H9 (cell line): Measurements from ENCODE around the gene RBM4B. TPM values are rescaled to one million over a fixed set of nuclear protein-coding genes. Genes with fewer than 3 reads are reported as not detected.

Experiments used
- DNase-seq: peaks from one replicate; pipeline ENCODE4 v3.0.0-alpha.2; 2017
- H2AFZ ChIP-seq: one replicate; pipeline ENCODE4 v1.6.1; 2013; ENCODE audit warnings: mild to moderate bottlenecking, low read length, control low read depth, moderate library complexity
- H2AK5ac ChIP-seq: 2 replicates; pipeline ENCODE4 v1.6.1; 2013; ENCODE audit warnings: low read length, control low read depth, mixed read lengths; ENCODE audit not compliant: insufficient read length
- H2BK120ac ChIP-seq: one replicate; pipeline ENCODE4 v1.6.1; 2013; ENCODE audit warnings: low read depth, mild to moderate bottlenecking, low read length, control low read depth, inconsistent platforms; ENCODE audit not compliant: poor library complexity, severe bottlenecking
- H2BK12ac ChIP-seq: 2 replicates; pipeline ENCODE4 v1.6.1; 2013; ENCODE audit warnings: low read length, control low read depth, mixed read lengths, low read depth; ENCODE audit not compliant: insufficient read length
- H2BK15ac ChIP-seq: 2 replicates; pipeline ENCODE4 v1.6.1; 2013; ENCODE audit warnings: low read depth, low read length, control low read depth
- H2BK20ac ChIP-seq: one replicate; pipeline ENCODE4 v1.6.1; 2013; ENCODE audit warnings: low read depth, mild to moderate bottlenecking, low read length, control low read depth, inconsistent platforms; ENCODE audit not compliant: poor library complexity, severe bottlenecking
- H2BK5ac ChIP-seq: 2 replicates; pipeline ENCODE4 v1.6.1; 2013; ENCODE audit warnings: low read length, control low read depth, mixed read lengths; ENCODE audit not compliant: insufficient read length
- H3K14ac ChIP-seq: 2 replicates; pipeline ENCODE4 v1.6.1; 2013; ENCODE audit warnings: low read length, control low read depth; ENCODE audit not compliant: insufficient read depth
- H3K18ac ChIP-seq: 2 replicates; pipeline ENCODE4 v1.6.1; 2013; ENCODE audit warnings: low read depth, mild to moderate bottlenecking, mixed read lengths, low read length, control low read depth; ENCODE audit not compliant: insufficient read length
- H3K23ac ChIP-seq: 2 replicates; pipeline ENCODE4 v1.6.1; 2013; ENCODE audit warnings: low read length, control low read depth, mixed read lengths, low read depth; ENCODE audit not compliant: insufficient read length
- H3K23me2 ChIP-seq: 2 replicates; pipeline ENCODE4 v1.6.1; 2013; ENCODE audit warnings: low read depth, mild to moderate bottlenecking, mixed read lengths, low read length, control low read depth; ENCODE audit not compliant: insufficient read length, poor library complexity, severe bottlenecking
- H3K27ac ChIP-seq: 2 replicates; pipeline ENCODE4 v1.5.1; 2013; ENCODE audit warnings: low read length, control low read depth, mixed read lengths, low read depth; ENCODE audit not compliant: insufficient read length
- H3K27me3 ChIP-seq: 2 replicates; pipeline ENCODE4 v1.6.1; 2013; ENCODE audit warnings: low read length, control low read depth, inconsistent platforms; ENCODE audit not compliant: insufficient read depth
- H3K4ac ChIP-seq: 2 replicates; pipeline ENCODE4 v1.6.1; 2013; ENCODE audit warnings: low read depth, mild to moderate bottlenecking, control low read depth, inconsistent platforms, low read length, moderate library complexity
- H3K4me1 ChIP-seq: 2 replicates; pipeline ENCODE4 v1.6.1; 2013; ENCODE audit warnings: low read length, control low read depth, inconsistent platforms; ENCODE audit not compliant: insufficient read depth
- H3K4me2 ChIP-seq: 2 replicates; pipeline ENCODE4 v1.6.1; 2013; ENCODE audit warnings: low read length, control low read depth, mixed read lengths; ENCODE audit not compliant: insufficient read length, insufficient read depth
- H3K56ac ChIP-seq: 2 replicates; pipeline ENCODE4 v1.6.1; 2013; ENCODE audit warnings: low read depth, mild to moderate bottlenecking, mixed read lengths, low read length, control low read depth; ENCODE audit not compliant: insufficient read length
- H3K79me1 ChIP-seq: 2 replicates; pipeline ENCODE4 v1.6.1; 2013; ENCODE audit warnings: low read depth, mild to moderate bottlenecking, moderate library complexity, low read length, control low read depth, inconsistent platforms; ENCODE audit not compliant: insufficient read depth, poor library complexity, severe bottlenecking
- H3K79me2 ChIP-seq: 2 replicates; pipeline ENCODE4 v1.6.1; 2013; ENCODE audit warnings: low read length, control low read depth, inconsistent platforms; ENCODE audit not compliant: insufficient read depth
- H3K9ac ChIP-seq: 2 replicates; pipeline ENCODE4 v1.6.1; 2013; ENCODE audit warnings: low read length, control low read depth, mixed read lengths; ENCODE audit not compliant: insufficient read length; ENCODE audit errors: extremely low read depth
- H3K9me3 ChIP-seq: one replicate; pipeline ENCODE4 v1.6.1; 2013; ENCODE audit warnings: low read depth, low read length, inconsistent platforms; ENCODE audit not compliant: control insufficient read depth
- H3T11ph ChIP-seq: one replicate; pipeline ENCODE4 v1.6.1; 2013; ENCODE audit warnings: mild to moderate bottlenecking, low read length, control low read depth, inconsistent platforms
- H4K20me1 ChIP-seq: one replicate; pipeline ENCODE4 v1.6.1; 2013; ENCODE audit not compliant: control insufficient read depth, insufficient read length, insufficient read depth
- H4K5ac ChIP-seq: 2 replicates; pipeline ENCODE4 v1.6.1; 2013; ENCODE audit warnings: low read depth, mild to moderate bottlenecking, mixed read lengths, low read length, control low read depth; ENCODE audit not compliant: insufficient read length
- H4K8ac ChIP-seq: replicated peaks from 2 replicates; pipeline ENCODE4 v1.6.1; 2013; ENCODE audit warnings: low read length, control low read depth, mixed read lengths, low read depth; ENCODE audit not compliant: insufficient read length
- H4K91ac ChIP-seq: 2 replicates; pipeline ENCODE4 v1.6.1; 2013; ENCODE audit warnings: low read depth, mild to moderate bottlenecking, moderate library complexity, mixed read lengths, low read length, control low read depth; ENCODE audit not compliant: insufficient read length
- H3K27ac Mint-ChIP-seq, 3 experiments: 2 replicates in 2 of 3; 3 replicates in 1 of 3; pipeline ENCODE4 v1.8.0; 2020 to 2021; ENCODE audit warnings: mixed read lengths in 3 of 3, mild to moderate bottlenecking in 1 of 3, moderate library complexity in 1 of 3
- H3K27me3 Mint-ChIP-seq: 2 replicates; pipeline ENCODE4 v1.8.0; 2021; ENCODE audit warnings: low read depth, mild to moderate bottlenecking, moderate library complexity, mixed read lengths
- H3K36me3 Mint-ChIP-seq, 3 experiments: 2 replicates in 2 of 3; 3 replicates in 1 of 3; pipeline ENCODE4 v1.8.0; 2020 to 2021; ENCODE audit warnings: low read depth in 3 of 3, mixed read lengths in 3 of 3; ENCODE audit not compliant: insufficient read depth in 1 of 3
- H3K4me1 Mint-ChIP-seq, 2 experiments: 2 replicates each; pipeline ENCODE4 v1.8.0; 2020; ENCODE audit warnings: mixed read lengths in 2 of 2
- H3K4me3 Mint-ChIP-seq, 2 experiments: 2 replicates in 1 of 2; 3 replicates in 1 of 2; pipeline ENCODE4 v1.8.0; 2020 to 2021; ENCODE audit warnings: mild to moderate bottlenecking in 2 of 2, mixed read lengths in 2 of 2, moderate library complexity in 1 of 2
- H3K9me3 Mint-ChIP-seq, 2 experiments: 2 replicates in 1 of 2; 3 replicates in 1 of 2; pipeline ENCODE4 v1.8.0; 2020; ENCODE audit warnings: mild to moderate bottlenecking in 2 of 2, mixed read lengths in 2 of 2, moderate library complexity in 1 of 2
- CTCF ChIP-seq: fragments of 200-600 bp; sonication (generic); conservative IDR thresholded peaks from 3 replicates; pipeline ENCODE4 v1.8.0; 2021; ENCODE audit warnings: antibody characterized with exemption, mild to moderate bottlenecking
- WGBS: extraction: QIAGEN DNeasy Blood & Tissue Kit; methylation state at CpG from one replicate; pipeline ENCODE4 v1.1.7; 2013; ENCODE audit warnings: missing lambda C conversion rate, low lambda C conversion rate, mixed read lengths; ENCODE audit not compliant: insufficient read length; ENCODE audit errors: extremely low coverage; 5-methylcytosine and 5-hydroxymethylcytosine counted together
- total RNA-seq: library from RNA; stranded (reverse); gene quantifications from 2 replicates; pipeline ENCODE4 v1.2.1, GENCODE V29; 2021

The RBM4B gene
- total RNA-seq, 1 experiment from 2014 or later, result 34.0 TPM

- H3K9me3 ChIP-seq, result no peaks in the 10 kb centered on the region
- H3K14ac ChIP-seq, result no peak overlapping the region
- no peak overlapping the region for H2BK20ac ChIP-seq
- H3K23me2 ChIP-seq, result no peaks in the 10 kb centered on the region
- no peak overlapping the region for H2BK15ac ChIP-seq
- TF ChIP-seq CTCF, result no peak
- H4K91ac ChIP-seq, result no peak overlapping the region
- H3K4ac ChIP-seq, result no peak overlapping the region
- Mint-ChIP-seq H3K36me3 (peaks cover 63 to 87% (median 87%) of the 10 kb centered on the region in 3 experiments), H3K27ac (no peak overlapping the region; a peak in 1 of 7 replicates), H3K27me3 (no peaks in the 10 kb centered on the region), H3K4me1 (peaks cover under 1 to 4% of the 10 kb centered on the region in 2 experiments; a peak in 2 of 4 replicates), H3K9me3 (no peaks in the 10 kb centered on the region; a peak in 1 of 5 replicates), H3K4me3 (no peak overlapping the region)
- no peak overlapping the region for H3K18ac ChIP-seq
- no peak overlapping the region for H2AK5ac ChIP-seq
- H4K8ac ChIP-seq, result no peak overlapping the region
- no peak overlapping the region for H2BK5ac ChIP-seq
- H3K56ac ChIP-seq, result no peak overlapping the region
- H2BK12ac ChIP-seq, result no peak overlapping the region
- H3K4me2 ChIP-seq, result no peak overlapping the region
- H3K27me3 ChIP-seq, result no peaks in the 10 kb centered on the region
- H4K5ac ChIP-seq, result no peak overlapping the region
- no peak overlapping the region for H3K9ac ChIP-seq
- H4K20me1 ChIP-seq, result peaks cover 4% of the 10 kb centered on the region
- no peak overlapping the region for H2AFZ ChIP-seq
- H3K23ac ChIP-seq, result no peak overlapping the region
- H3K79me2 ChIP-seq, result peaks cover 60% of the 10 kb centered on the region; the same call in 1 of the 2 replicates
- no peak overlapping the region for H3K27ac ChIP-seq
- no CpG with 5 or more reads among the region's 7 CpGs for WGBS
- no peak overlapping the region for H2BK120ac ChIP-seq
- H3K4me1 ChIP-seq, result no peaks in the 10 kb centered on the region
- H3T11ph ChIP-seq, result no peak overlapping the region
- no peak for DNase-seq
- peaks cover 12% of the 10 kb centered on the region for H3K79me1 ChIP-seq
These were observed 50.8 kb downstream of the RBM4B start for GRCh38 chr11:66626926-66627325.
